ENCODE data around the gene GFRA1.

GRCh38 chr10:116113721-116114501, 159.1 kb downstream of the GFRA1 start:
- TF ChIP-seq CTCF (IDR thresholded peaks at IDR 0.05) (no peak), EP300 (IDR thresholded peaks at IDR 0.05) (no peak), GATA3 (IDR thresholded peaks at IDR 0.05; ENCODE audit: borderline replicate concordance) (no peak)
- TF ChIP-seq, protein P1, sequence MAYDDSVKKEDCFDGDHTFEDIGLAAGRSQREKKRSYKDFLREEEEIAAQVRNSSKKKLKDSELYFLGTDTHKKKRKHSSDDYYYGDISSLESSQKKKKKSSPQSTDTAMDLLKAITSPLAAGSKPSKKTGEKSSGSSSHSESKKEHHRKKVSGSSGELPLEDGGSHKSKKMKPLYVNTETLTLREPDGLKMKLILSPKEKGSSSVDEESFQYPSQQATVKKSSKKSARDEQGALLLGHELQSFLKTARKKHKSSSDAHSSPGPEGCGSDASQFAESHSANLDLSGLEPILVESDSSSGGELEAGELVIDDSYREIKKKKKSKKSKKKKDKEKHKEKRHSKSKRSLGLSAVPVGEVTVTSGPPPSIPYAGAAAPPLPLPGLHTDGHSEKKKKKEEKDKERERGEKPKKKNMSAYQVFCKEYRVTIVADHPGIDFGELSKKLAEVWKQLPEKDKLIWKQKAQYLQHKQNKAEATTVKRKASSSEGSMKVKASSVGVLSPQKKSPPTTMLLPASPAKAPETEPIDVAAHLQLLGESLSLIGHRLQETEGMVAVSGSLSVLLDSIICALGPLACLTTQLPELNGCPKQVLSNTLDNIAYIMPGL (CRISPR knock-in tag; IDR thresholded peaks at IDR 0.05; ENCODE audit: borderline replicate concordance), result no peak
